Dedifferentiated amniotic fluid mesenchymal stem cell (primary cell): Measurements from ENCODE around the gene CCDC50.
A peak's percentile ranks its signal among the peaks of the same experiment; 100 is the strongest.

Source experiments
- DNase-seq: peaks from one replicate; pipeline ENCODE4 v3.0.0-alpha.2; 2016; ENCODE audit errors: extremely low spot score

The CCDC50 gene

GRCh38 chr3:191328962-191329653 lies at the start of gene CCDC50:
Gene CCDC50, plus strand, starts transcription at chr3:191329394. Its CDS starts 281 bp downstream, at chr3:191329675.
- DNase-seq = peak; percentile 49

GRCh38 chr3:191280111-191280510 lies 49.1 kb upstream of the CCDC50 start:
- DNase-seq = no peak

GRCh38 chr3:191280882-191281281 lies 48.3 kb upstream of the CCDC50 start:
- no peak for DNase-seq

GRCh38 chr3:191282251-191283185 lies 46.7 kb upstream of the CCDC50 start:
- DNase-seq = peak; percentile 30

GRCh38 chr3:191283400-191283799 lies 45.8 kb upstream of the CCDC50 start:
- DNase-seq = no peak

- DNase-seq = no peak
Observed at GRCh38 chr3:191290311-191291025, 38.7 kb upstream of the CCDC50 start.

- no peak for DNase-seq
Observed at GRCh38 chr3:191292243-191293015, 36.8 kb upstream of the CCDC50 start.

- no peak for DNase-seq
Observed at GRCh38 chr3:191294291-191294690, 34.9 kb upstream of the CCDC50 start.

GRCh38 chr3:191296041-191296541 lies 33.1 kb upstream of the CCDC50 start:
- no peak for DNase-seq

- no peak for DNase-seq
Observed at GRCh38 chr3:191298846-191299245, 30.3 kb upstream of the CCDC50 start.

GRCh38 chr3:191300422-191300821 lies 28.8 kb upstream of the CCDC50 start:
- no peak for DNase-seq

GRCh38 chr3:191301017-191301416 lies 28.2 kb upstream of the CCDC50 start:
- no peak for DNase-seq

- DNase-seq = no peak
Observed at GRCh38 chr3:191301782-191302411, 27.3 kb upstream of the CCDC50 start.

- no peak for DNase-seq
Observed at GRCh38 chr3:191302451-191302850, 26.7 kb upstream of the CCDC50 start.

- DNase-seq = no peak
Observed at GRCh38 chr3:191303596-191303995, 25.6 kb upstream of the CCDC50 start.

GRCh38 chr3:191306428-191306827 lies 22.8 kb upstream of the CCDC50 start:
- no peak for DNase-seq

- no peak for DNase-seq
Observed at GRCh38 chr3:191307341-191307740, 21.9 kb upstream of the CCDC50 start.

- no peak for DNase-seq
Observed at GRCh38 chr3:191313296-191313695, 15.9 kb upstream of the CCDC50 start.

- no peak for DNase-seq
Observed at GRCh38 chr3:191314109-191314728, 15.0 kb upstream of the CCDC50 start.

GRCh38 chr3:191316876-191317603 lies 12.2 kb upstream of the CCDC50 start:
- no peak for DNase-seq
